GM23338 (cell line): ENCODE results near the gene TMEM209. TPM values are rescaled to one million over a fixed set of nuclear protein-coding genes. Genes with fewer than 3 reads are reported as not detected.

ENCODE experiments used
- ATAC-seq: fragments of 200-7000 bp; cut with Tn5 transposase; 3 replicates; pipeline ENCODE4 v1.9.1; 2020
- DNase-seq: peaks from one replicate; pipeline ENCODE4 v3.0.0-alpha.2; 2015; ENCODE audit warnings: low spot score
- H2AFZ ChIP-seq: fragments of 200-600 bp; sonication (generic); 2 replicates; pipeline ENCODE4 v1.8.0; 2016; ENCODE audit warnings: antibody characterized with exemption, mild to moderate bottlenecking, moderate library complexity
- H3F3A ChIP-seq: fragments of 200-600 bp; sonication (generic); replicated peaks from 2 replicates; pipeline ENCODE4 v1.8.0; 2017; ENCODE audit warnings: antibody characterized with exemption, mixed run types, low read depth
- H3K27ac ChIP-seq: fragments of 200-600 bp; sonication (generic); 2 replicates; pipeline ENCODE4 v1.6.1; 2016; ENCODE audit warnings: low read depth
- H3K27me3 ChIP-seq: fragments of 200-600 bp; sonication (generic); 2 replicates; pipeline ENCODE4 v1.8.0; 2016; ENCODE audit warnings: mild to moderate bottlenecking, mixed run types, moderate library complexity; ENCODE audit not compliant: insufficient read depth
- H3K36me3 ChIP-seq: fragments of 200-600 bp; sonication (generic); 2 replicates; pipeline ENCODE4 v1.8.0; 2016; ENCODE audit warnings: mild to moderate bottlenecking; ENCODE audit not compliant: insufficient read depth
- H3K4me1 ChIP-seq: fragments of 200-600 bp; sonication (generic); 2 replicates; pipeline ENCODE4 v1.8.0; 2016; ENCODE audit warnings: mild to moderate bottlenecking, moderate library complexity; ENCODE audit not compliant: insufficient read depth
- H3K4me2 ChIP-seq: fragments of 200-600 bp; sonication (generic); 2 replicates; pipeline ENCODE4 v1.7.1; 2017; ENCODE audit warnings: mixed run types
- H3K4me3 ChIP-seq: fragments of 200-600 bp; sonication (generic); 2 replicates; pipeline ENCODE4 v1.6.1; 2016; ENCODE audit warnings: mixed run types
- H3K79me2 ChIP-seq: fragments of 200-600 bp; sonication (generic); replicated peaks from 2 replicates; pipeline ENCODE4 v1.8.0; 2017; ENCODE audit warnings: mild to moderate bottlenecking; ENCODE audit not compliant: insufficient read depth
- H3K9me2 ChIP-seq: fragments of 200-600 bp; sonication (generic); 2 replicates; pipeline ENCODE4 v1.8.0; 2017; ENCODE audit not compliant: insufficient read depth
- H4K20me1 ChIP-seq: fragments of 200-600 bp; sonication (generic); replicated peaks from 2 replicates; pipeline ENCODE4 v1.8.0; 2017; ENCODE audit warnings: mild to moderate bottlenecking; ENCODE audit not compliant: insufficient read depth
- H3K27ac Mint-ChIP-seq: 2 replicates; pipeline ENCODE4 v1.8.0; 2020; ENCODE audit warnings: inconsistent platforms, mild to moderate bottlenecking, moderate library complexity, mixed read lengths
- H3K27me3 Mint-ChIP-seq: 3 replicates; pipeline ENCODE4 v1.8.0; 2022; ENCODE audit warnings: low read depth, mild to moderate bottlenecking, moderate library complexity, mixed read lengths, inconsistent platforms; ENCODE audit not compliant: insufficient read depth, poor library complexity
- H3K36me3 Mint-ChIP-seq: 3 replicates; pipeline ENCODE4 v1.8.0; 2021; ENCODE audit warnings: low read depth, mild to moderate bottlenecking, inconsistent platforms, moderate library complexity, mixed read lengths
- H3K4me1 Mint-ChIP-seq: 3 replicates; pipeline ENCODE4 v1.8.0; 2020; ENCODE audit warnings: mild to moderate bottlenecking, inconsistent platforms, mixed read lengths
- H3K4me3 Mint-ChIP-seq: 3 replicates; pipeline ENCODE4 v1.8.0; 2021; ENCODE audit warnings: moderate library complexity, mild to moderate bottlenecking, inconsistent platforms, mixed read lengths
- H3K9me3 Mint-ChIP-seq: 3 replicates; pipeline ENCODE4 v1.8.0; 2020; ENCODE audit warnings: moderate library complexity, mild to moderate bottlenecking, inconsistent platforms, mixed read lengths
- CREB1 ChIP-seq: fragments of 250-450 bp; sonication (Bioruptor Pico); IDR thresholded peaks from 2 replicates; pipeline ENCODE4 v1.5.0; 2020; ENCODE audit warnings: low read depth, mild to moderate bottlenecking, moderate library complexity
- EZH2phosphoT487 ChIP-seq: fragments of 200-600 bp; sonication (generic); IDR thresholded peaks from one replicate; pipeline ENCODE4 v1.8.1; 2018; ENCODE audit warnings: antibody characterized with exemption; ENCODE audit not compliant: unreplicated experiment
- STAT1 ChIP-seq: IDR thresholded peaks from one replicate; pipeline ENCODE4 v1.6.1; 2016; ENCODE audit warnings: antibody characterized with exemption; ENCODE audit not compliant: unreplicated experiment
- ZNF114 ChIP-seq: fragments of 250-450 bp; sonication (Bioruptor Pico); IDR thresholded peaks from 2 replicates; pipeline ENCODE4 v1.5.0; 2020; ENCODE audit warnings: mild to moderate bottlenecking, moderate library complexity
- ZNF331 ChIP-seq: fragments of 250-450 bp; sonication (Bioruptor Pico); IDR thresholded peaks from 2 replicates; pipeline ENCODE4 v1.5.0; 2020; ENCODE audit warnings: low read depth, mild to moderate bottlenecking, moderate library complexity
- ZNF462 ChIP-seq: fragments of 250-450 bp; sonication (Bioruptor Pico); IDR thresholded peaks from 2 replicates; pipeline ENCODE4 v1.5.0; 2020; ENCODE audit warnings: mild to moderate bottlenecking, moderate library complexity
- polyA plus RNA-seq: library from polyadenylated mRNA; unstranded; fragments of >200 nt; fragmentation: Nextera tagmentation; extraction: Ambion mirVana; gene quantifications from 2 replicates; pipeline ENCODE4 v1.2.1, GENCODE V29; 2016
- total RNA-seq: library from RNA; depleted of rRNA; stranded (reverse); fragments of >200 nt; shearing (Covaris generic); gene quantifications from 2 replicates; pipeline ENCODE4 v1.2.3, GENCODE V29; 2014
- TF ChIP-seq, protein P1 (sequence below): IDR thresholded peaks from 2 replicates; pipeline ENCODE4 v1.6.1; 2016; ENCODE audit warnings: antibody characterized with exemption

Gene TMEM209
- total and polyA plus RNA-seq, 2 experiments from 2014 or later, result 18.6 to 26.2 TPM

GRCh38 chr7:130139193-130139960 lies 65.8 kb downstream of the TMEM209 start:
- Histone ChIP-seq H4K20me1 (no peaks in the 10 kb centered on the region), H3K9me2 (no peaks in the 10 kb centered on the region), H3K36me3 (no peaks in the 10 kb centered on the region), H3K4me1 (peaks cover 5% of the 10 kb centered on the region; the same call in 1 of the 2 replicates), H2AFZ (no peak overlapping the region), H3F3A (0 out of 2 replicates have a peak, but pooled peaks cover 3% of the 10 kb centered on the region), H3K27ac (no peak overlapping the region), H3K4me2 (no peak overlapping the region), H3K79me2 (no peaks in the 10 kb centered on the region), H3K27me3 (peaks cover 22% of the 10 kb centered on the region), H3K4me3 (no peak overlapping the region)
- TF ChIP-seq ZNF114 (CRISPR knock-in tag) (no peak), STAT1 (no peak), CREB1 (CRISPR knock-in tag) (no peak), ZNF331 (CRISPR knock-in tag) (no peak)
- DNase-seq (no peak), ATAC-seq (no peak)
- Mint-ChIP-seq H3K27me3 (peaks cover 11% of the 10 kb centered on the region), H3K9me3 (no peaks in the 10 kb centered on the region), H3K36me3 (peaks cover 3% of the 10 kb centered on the region; the same call in 2 of the 3 replicates), H3K27ac (no peak overlapping the region), H3K4me3 (no peak overlapping the region), H3K4me1 (peaks cover 26% of the 10 kb centered on the region)

GRCh38 chr7:130137207-130137606 lies 68.0 kb downstream of the TMEM209 start:
- H3K27me3 Mint-ChIP-seq, result peaks cover 8% of the 10 kb centered on the region
- H3K9me3 Mint-ChIP-seq, result no peaks in the 10 kb centered on the region
- H3K36me3 ChIP-seq, result no peaks in the 10 kb centered on the region
- no peaks in the 10 kb centered on the region for H3K9me2 ChIP-seq
- H4K20me1 ChIP-seq, result no peaks in the 10 kb centered on the region
- H3K27me3 ChIP-seq, result peaks cover 22% of the 10 kb centered on the region
- H3K27ac ChIP-seq, result no peak overlapping the region
- peaks cover 15% of the 10 kb centered on the region; the same call in 1 of the 2 replicates for H3K4me1 ChIP-seq
- H2AFZ ChIP-seq, result no peak overlapping the region
- H3K4me3 ChIP-seq, result no peak overlapping the region
- H3K4me2 ChIP-seq, result no peak overlapping the region
- no peak overlapping the region for H3K27ac Mint-ChIP-seq
- no peak overlapping the region for H3K4me3 Mint-ChIP-seq
- DNase-seq (no peak), ATAC-seq (no peak)
- peaks cover 26% of the 10 kb centered on the region for H3K4me1 Mint-ChIP-seq
- peaks cover 3% of the 10 kb centered on the region; the same call in 2 of the 3 replicates for H3K36me3 Mint-ChIP-seq
- H3K79me2 ChIP-seq, result no peaks in the 10 kb centered on the region
- 0 out of 2 replicates have a peak, but pooled peaks cover 3% of the 10 kb centered on the region for H3F3A ChIP-seq
- TF ChIP-seq, protein P1, sequence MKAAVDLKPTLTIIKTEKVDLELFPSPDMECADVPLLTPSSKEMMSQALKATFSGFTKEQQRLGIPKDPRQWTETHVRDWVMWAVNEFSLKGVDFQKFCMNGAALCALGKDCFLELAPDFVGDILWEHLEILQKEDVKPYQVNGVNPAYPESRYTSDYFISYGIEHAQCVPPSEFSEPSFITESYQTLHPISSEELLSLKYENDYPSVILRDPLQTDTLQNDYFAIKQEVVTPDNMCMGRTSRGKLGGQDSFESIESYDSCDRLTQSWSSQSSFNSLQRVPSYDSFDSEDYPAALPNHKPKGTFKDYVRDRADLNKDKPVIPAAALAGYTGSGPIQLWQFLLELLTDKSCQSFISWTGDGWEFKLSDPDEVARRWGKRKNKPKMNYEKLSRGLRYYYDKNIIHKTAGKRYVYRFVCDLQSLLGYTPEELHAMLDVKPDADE, result no peak
- TF ChIP-seq ZNF114 (CRISPR knock-in tag), result no peak
- TF ChIP-seq ZNF462 (CRISPR knock-in tag), result no peak
- TF ChIP-seq EZH2phosphoT487, result no peak
